HFF-Myc (cell line): ENCODE results near the gene LYZL1.
A peak's percentile ranks its signal among the peaks of the same experiment; 100 is the strongest.
"Not testable (repeated sequence)": the region's sequence is repeated elsewhere in the genome, so short reads cannot be mapped to it uniquely, and the experiment has no call there.

ENCODE experiments used
- DNase-seq: peaks from one replicate; pipeline ENCODE4 v3.0.0-alpha.2; 2011; ENCODE audit warnings: low read depth; ENCODE audit errors: extremely low read depth
- H3K4me3 ChIP-seq: replicated peaks from 2 replicates; pipeline ENCODE4 v1.5.1; 2011; ENCODE audit warnings: low read depth, mild to moderate bottlenecking, control low read depth, low read length
- TF ChIP-seq, protein P1 (sequence below): IDR thresholded peaks from 2 replicates; pipeline ENCODE4 v1.5.1; 2012; ENCODE audit warnings: mild to moderate bottlenecking, low read depth, low read length, control low read depth; ENCODE audit errors: missing control alignments

LYZL1 gene

DNA sequence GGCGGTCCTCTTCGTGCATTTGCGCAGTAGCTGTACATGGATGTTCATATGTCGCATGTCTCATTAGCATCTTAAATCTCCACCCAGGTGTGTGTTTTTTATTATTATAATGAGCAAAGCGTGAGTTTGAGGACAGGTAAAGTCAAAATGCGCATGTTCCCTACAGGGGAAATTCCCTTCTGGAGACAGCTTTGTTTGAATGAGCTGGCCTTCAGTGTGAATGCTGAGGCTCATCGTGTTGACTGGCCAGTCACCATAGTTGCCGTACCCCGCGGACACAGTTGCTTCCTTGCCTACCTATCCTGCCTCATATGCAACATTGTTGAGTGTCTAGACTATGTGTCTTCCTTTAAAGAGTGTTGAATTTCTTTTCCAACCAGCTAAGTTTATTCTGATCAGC, 13.6 kb downstream of the LYZL1 start:
- TF ChIP-seq, protein P1, sequence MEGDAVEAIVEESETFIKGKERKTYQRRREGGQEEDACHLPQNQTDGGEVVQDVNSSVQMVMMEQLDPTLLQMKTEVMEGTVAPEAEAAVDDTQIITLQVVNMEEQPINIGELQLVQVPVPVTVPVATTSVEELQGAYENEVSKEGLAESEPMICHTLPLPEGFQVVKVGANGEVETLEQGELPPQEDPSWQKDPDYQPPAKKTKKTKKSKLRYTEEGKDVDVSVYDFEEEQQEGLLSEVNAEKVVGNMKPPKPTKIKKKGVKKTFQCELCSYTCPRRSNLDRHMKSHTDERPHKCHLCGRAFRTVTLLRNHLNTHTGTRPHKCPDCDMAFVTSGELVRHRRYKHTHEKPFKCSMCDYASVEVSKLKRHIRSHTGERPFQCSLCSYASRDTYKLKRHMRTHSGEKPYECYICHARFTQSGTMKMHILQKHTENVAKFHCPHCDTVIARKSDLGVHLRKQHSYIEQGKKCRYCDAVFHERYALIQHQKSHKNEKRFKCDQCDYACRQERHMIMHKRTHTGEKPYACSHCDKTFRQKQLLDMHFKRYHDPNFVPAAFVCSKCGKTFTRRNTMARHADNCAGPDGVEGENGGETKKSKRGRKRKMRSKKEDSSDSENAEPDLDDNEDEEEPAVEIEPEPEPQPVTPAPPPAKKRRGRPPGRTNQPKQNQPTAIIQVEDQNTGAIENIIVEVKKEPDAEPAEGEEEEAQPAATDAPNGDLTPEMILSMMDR: no peak
- no peak overlapping the region for H3K4me3 ChIP-seq
- DNase-seq: no peak

DNA sequence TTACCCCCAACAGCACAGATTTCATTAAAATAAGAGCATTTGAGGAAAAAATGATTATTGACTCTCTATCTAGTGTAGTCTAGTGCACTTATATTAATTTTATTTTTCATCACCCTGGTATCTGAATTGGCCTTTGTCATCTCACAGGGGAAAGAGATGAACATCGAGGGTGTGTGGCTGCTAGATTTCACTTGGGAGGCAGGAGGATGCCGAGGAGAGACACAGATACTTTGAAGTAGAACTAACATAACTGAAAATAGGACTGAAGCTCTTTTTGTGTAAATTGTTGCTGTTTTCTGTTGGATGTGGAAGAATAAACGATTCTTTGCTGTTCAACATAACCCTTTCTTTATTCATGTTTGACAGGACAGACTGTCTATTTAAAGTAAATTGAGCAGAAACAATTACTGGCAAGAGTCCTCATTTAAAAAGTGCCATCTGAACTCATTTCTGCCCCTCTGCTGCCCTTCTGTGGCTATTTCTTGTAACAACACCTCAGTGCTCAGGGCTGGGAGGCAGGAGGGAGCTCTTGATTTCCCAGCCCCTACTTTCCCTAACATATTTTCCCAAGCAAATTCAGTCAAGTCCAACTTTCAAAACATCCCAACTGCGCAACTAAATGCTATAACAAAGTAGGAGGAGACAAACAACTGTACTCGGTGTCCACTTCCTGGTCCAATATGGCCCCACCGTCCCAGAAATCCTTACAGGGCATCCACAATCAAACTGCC, 15.6 kb downstream of the LYZL1 start:
- peak; percentile 37 for DNase-seq
- no peak overlapping the region for H3K4me3 ChIP-seq
- TF ChIP-seq, protein P1: peak; percentile 62

DNA sequence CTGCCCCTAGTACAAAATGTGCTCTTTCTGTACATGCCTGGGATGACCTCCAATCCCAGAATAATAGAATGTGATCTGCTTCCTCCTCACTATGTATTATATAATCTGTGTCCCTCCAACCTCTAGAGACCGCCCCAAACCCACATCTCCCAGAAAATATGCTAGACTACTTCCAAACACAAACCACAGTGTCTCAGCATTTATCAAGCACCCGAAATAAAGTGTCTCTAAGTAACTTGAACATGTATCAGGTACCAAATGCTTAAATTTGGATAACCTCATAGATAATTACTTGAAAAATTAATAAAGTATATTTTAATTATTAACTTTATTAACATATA, 16.1 kb downstream of the LYZL1 start:
- TF ChIP-seq, protein P1: no peak
- no peak for DNase-seq
- H3K4me3 ChIP-seq: no peak overlapping the region

DNA sequence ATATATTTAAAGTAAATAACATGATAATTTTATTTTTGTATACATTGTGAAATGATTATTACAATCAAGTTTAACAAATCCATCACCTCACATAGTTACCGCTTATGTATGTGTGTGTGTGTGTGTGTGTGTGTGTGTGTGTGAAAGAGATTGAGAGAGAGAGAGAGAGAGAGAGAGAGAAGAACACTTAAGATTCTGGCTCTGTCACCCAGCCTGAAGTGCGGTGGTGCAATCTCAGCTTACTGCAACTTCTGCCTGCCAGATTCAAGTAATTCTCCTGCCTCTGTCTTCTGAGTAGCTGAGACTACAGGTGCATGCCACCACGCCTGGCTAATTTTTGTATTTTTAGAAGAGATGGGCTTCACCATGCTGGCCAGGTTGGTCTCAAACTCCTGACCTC, 17.8 kb downstream of the LYZL1 start:
- TF ChIP-seq, protein P1: no peak
- no peak for DNase-seq
- H3K4me3 ChIP-seq: no peak overlapping the region

DNA sequence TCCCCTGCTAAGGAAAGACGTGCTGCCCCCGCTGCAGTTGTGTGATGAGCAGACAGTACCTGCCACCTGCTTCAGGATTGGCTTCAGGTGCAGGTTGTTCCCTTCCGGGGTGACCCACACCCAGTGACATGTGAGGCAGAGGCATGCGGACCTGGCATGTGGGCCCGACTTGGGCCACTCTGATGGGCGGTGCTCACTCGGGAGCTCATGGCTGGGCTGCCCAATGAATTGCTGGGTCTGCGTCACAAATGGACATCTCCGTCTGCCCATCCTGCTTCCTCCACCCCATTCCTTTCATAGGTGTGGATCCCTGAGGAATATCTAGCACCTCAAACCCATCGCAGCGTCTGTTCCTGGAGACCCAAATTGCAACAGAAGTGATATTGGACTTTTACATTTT, 19.3 kb downstream of the LYZL1 start:
- not testable (repeated sequence) for DNase-seq, H3K4me3 ChIP-seq

DNA sequence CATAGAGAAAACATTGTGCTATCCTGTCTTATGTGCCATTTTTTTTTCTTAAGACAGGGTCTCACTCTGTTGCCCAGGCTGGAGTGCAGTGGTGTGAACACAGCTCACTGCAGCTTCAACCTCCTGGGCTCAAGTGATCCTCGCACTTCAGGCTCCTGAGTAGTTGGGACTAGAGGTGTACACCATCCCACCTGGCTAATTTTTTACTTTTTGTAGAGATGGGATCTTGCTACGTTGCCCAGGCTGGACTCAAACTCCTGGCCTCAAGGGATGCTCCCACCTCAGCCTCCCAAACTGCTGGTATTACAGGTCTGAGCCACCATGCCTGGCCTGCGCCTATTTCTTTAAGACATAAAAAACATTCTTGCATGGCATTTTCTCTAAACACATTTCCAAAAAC, 20.6 kb downstream of the LYZL1 start:
- DNase-seq: no peak
- H3K4me3 ChIP-seq: no peak overlapping the region

DNA sequence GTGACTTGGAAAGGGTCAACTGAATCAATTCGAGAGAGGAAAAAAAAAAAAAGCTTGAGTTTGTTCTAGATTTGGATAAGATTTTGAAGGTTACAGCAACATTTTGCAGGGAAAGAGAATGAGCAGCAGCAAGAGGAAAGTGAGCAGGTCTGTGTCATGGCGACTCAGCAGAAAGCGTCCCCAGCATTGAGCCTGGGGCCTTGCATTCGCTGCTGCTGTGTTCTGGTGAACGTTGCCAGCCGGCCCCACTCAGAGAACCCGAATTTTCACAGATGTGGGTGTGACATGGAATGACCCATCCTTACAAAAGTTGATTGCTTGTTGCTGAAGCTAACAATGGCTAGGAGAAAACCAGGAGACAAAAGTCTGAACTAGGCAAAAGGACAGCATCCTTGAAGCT, 21.6 kb downstream of the LYZL1 start:
- DNase-seq, H3K4me3 ChIP-seq: not testable (repeated sequence)

More for the DNA sequence above, 20.6 kb downstream of the LYZL1 start:
- TF ChIP-seq, protein P1: no peak

DNA sequence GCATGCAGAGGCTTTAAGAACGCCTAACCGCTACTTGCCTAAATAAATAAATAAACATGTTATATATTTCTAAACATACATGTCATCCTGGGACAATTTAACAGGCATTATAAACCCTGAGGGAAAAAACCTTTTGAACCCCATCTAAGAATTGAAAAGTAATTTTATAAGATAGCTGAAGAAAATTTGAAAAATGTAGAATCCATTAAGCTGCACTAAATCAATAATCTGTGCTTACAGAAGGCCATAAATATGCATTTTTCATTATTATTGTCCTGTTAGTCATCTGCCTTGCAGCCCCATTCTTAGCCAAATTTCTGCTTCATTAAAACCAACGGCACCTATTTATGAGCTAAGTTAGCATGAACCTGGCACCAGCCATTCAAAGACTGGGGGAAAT, 24.2 kb downstream of the LYZL1 start:
- no peak for DNase-seq
- TF ChIP-seq, protein P1: no peak
- no peak overlapping the region for H3K4me3 ChIP-seq
